BE2C (cell line): ENCODE results near the gene PTPRM.

Source experiments
- DNase-seq: peaks from one replicate; pipeline ENCODE4 v3.0.0-alpha.2; 2020
- H3K27me3 ChIP-seq: fragments of 250-450 bp; sonication (Bioruptor Pico); 2 replicates; pipeline ENCODE4 v1.5.1; 2020; ENCODE audit warnings: mild to moderate bottlenecking
- H3K36me3 ChIP-seq: fragments of 250-450 bp; sonication (Bioruptor Pico); 2 replicates; pipeline ENCODE4 v1.5.1; 2020; ENCODE audit warnings: mild to moderate bottlenecking
- H3K4me1 ChIP-seq: fragments of 250-450 bp; sonication (Bioruptor Pico); 2 replicates; pipeline ENCODE4 v1.5.1; 2020
- H3K4me3 ChIP-seq: 2 replicates; pipeline ENCODE4 v1.5.1; 2011; ENCODE audit warnings: low read depth, low read length
- H3K9me3 ChIP-seq: fragments of 250-450 bp; sonication (Bioruptor Pico); 2 replicates; pipeline ENCODE4 v1.5.1; 2020
- TF ChIP-seq, protein P1 (sequence below): IDR thresholded peaks from 2 replicates; pipeline ENCODE4 v1.5.1; 2012; ENCODE audit warnings: mild to moderate bottlenecking, low read depth, low read length

Gene PTPRM

GRCh38 chr18:7896805-7897518 is 329.8 kb downstream of the PTPRM start:
- no peaks in the 10 kb centered on the region for H3K4me1 ChIP-seq
- no peak for DNase-seq
- no peaks in the 10 kb centered on the region for H3K9me3 ChIP-seq
- H3K27me3 ChIP-seq = no peaks in the 10 kb centered on the region
- no peaks in the 10 kb centered on the region for H3K36me3 ChIP-seq
- TF ChIP-seq, protein P1, sequence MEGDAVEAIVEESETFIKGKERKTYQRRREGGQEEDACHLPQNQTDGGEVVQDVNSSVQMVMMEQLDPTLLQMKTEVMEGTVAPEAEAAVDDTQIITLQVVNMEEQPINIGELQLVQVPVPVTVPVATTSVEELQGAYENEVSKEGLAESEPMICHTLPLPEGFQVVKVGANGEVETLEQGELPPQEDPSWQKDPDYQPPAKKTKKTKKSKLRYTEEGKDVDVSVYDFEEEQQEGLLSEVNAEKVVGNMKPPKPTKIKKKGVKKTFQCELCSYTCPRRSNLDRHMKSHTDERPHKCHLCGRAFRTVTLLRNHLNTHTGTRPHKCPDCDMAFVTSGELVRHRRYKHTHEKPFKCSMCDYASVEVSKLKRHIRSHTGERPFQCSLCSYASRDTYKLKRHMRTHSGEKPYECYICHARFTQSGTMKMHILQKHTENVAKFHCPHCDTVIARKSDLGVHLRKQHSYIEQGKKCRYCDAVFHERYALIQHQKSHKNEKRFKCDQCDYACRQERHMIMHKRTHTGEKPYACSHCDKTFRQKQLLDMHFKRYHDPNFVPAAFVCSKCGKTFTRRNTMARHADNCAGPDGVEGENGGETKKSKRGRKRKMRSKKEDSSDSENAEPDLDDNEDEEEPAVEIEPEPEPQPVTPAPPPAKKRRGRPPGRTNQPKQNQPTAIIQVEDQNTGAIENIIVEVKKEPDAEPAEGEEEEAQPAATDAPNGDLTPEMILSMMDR = no peak
- H3K4me3 ChIP-seq = no peak overlapping the region

DNA sequence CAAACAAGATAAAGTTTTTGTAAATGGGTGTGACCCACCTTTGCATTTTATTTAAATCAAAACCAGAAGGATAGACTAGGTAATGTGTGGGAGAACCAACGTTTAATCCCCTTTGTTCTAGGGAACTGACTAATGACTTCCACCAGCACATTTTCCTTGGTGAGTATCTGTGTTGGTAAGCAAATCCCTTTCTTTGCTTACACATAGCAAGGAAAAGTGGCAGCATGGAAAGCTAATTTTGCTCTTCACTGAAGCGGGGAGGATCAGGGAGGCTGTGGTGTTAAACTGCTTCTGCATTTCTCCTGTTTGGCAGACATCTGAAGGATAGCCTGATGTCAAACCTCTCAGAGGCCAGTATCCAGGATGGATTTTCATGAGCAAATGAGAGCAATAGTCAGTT is 331.1 kb downstream of the PTPRM start:
- no peak for DNase-seq
- Histone ChIP-seq H3K4me1 (no peaks in the 10 kb centered on the region), H3K9me3 (no peaks in the 10 kb centered on the region), H3K4me3 (no peak overlapping the region), H3K27me3 (no peaks in the 10 kb centered on the region), H3K36me3 (no peaks in the 10 kb centered on the region)
- TF ChIP-seq, protein P1 = no peak

- H3K36me3 ChIP-seq = no peaks in the 10 kb centered on the region
Measured at GRCh38 chr18:7899078-7899477, 332.0 kb downstream of the PTPRM start.

DNA sequence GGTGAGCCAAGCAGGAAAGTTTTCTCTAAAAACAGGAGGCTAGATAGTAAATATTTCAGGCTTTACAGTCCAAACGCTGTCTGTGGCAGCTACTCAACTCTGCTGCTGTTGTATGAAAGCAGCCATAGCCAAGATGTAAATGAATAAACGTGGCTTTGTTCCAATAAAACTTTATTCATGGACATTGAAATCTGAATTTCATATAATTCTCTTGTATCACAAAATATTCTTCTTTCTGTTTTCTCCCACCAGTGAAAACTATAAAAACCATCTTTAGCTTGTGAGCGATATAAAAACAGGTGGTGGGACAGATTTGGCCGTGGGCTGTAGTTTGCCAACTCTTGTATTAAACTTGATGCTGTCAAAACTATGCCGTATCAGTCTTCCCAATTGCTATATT is 333.0 kb downstream of the PTPRM start:
- TF ChIP-seq, protein P1 = no peak
- H3K4me1 ChIP-seq = no peaks in the 10 kb centered on the region
- H3K4me3 ChIP-seq = no peak overlapping the region
- H3K36me3 ChIP-seq = no peaks in the 10 kb centered on the region
- H3K9me3 ChIP-seq = no peaks in the 10 kb centered on the region
- H3K27me3 ChIP-seq = no peaks in the 10 kb centered on the region
- DNase-seq = no peak

More at GRCh38 chr18:7899078-7899477, 332.0 kb downstream of the PTPRM start:
- Histone ChIP-seq H3K27me3 (no peaks in the 10 kb centered on the region), H3K4me3 (no peak overlapping the region), H3K9me3 (no peaks in the 10 kb centered on the region), H3K4me1 (no peaks in the 10 kb centered on the region)
- TF ChIP-seq, protein P1 = no peak
- DNase-seq = no peak

- DNase-seq = no peak
- no peaks in the 10 kb centered on the region for H3K9me3 ChIP-seq
- TF ChIP-seq, protein P1 = no peak
Measured at GRCh38 chr18:7901657-7902056, 334.5 kb downstream of the PTPRM start.

GRCh38 chr18:7902399-7902839 is 335.3 kb downstream of the PTPRM start:
- TF ChIP-seq, protein P1 = no peak
- Histone ChIP-seq H3K4me1 (no peaks in the 10 kb centered on the region), H3K4me3 (no peak overlapping the region), H3K36me3 (no peaks in the 10 kb centered on the region), H3K27me3 (no peaks in the 10 kb centered on the region), H3K9me3 (no peaks in the 10 kb centered on the region)
- DNase-seq = no peak

More at GRCh38 chr18:7901657-7902056, 334.5 kb downstream of the PTPRM start:
- H3K36me3 ChIP-seq = no peaks in the 10 kb centered on the region
- H3K4me3 ChIP-seq = no peak overlapping the region
- H3K4me1 ChIP-seq = no peaks in the 10 kb centered on the region
- no peaks in the 10 kb centered on the region for H3K27me3 ChIP-seq
